Endothelial cell of umbilical vein (primary cell): ENCODE data around the gene RGS12. TPM values are rescaled to one million over a fixed set of nuclear protein-coding genes. Genes with fewer than 3 reads are reported as not detected.

Experiments used
- BruUV-seq: library from RNA; stranded (reverse); fragments of 400-500 nt; replicated peaks from 2 replicates; lab custom pipeline; 2021; lab: Mats Ljungman, UMichigan
- CTCF ChIA-PET: fragments of 300-600, 350-600 bp; sonication (Branson Sonifier 250); formaldehyde crosslinking; loops from one replicate; lab custom pipeline; 2021; ENCODE audit warnings: antibody characterized with exemption, inconsistent platforms; lab: Charles Lee
- POLR2A ChIA-PET: fragments of 300-600, 350-600 bp; sonication (Branson Sonifier 250); formaldehyde crosslinking; loops from one replicate; lab custom pipeline; 2021; ENCODE audit warnings: antibody characterized with exemption, inconsistent platforms; lab: Charles Lee
- DNase-seq: peaks from one replicate; pipeline ENCODE4 v3.0.0-alpha.2; 2011; ENCODE audit warnings: low read depth, low spot score
- FAIRE-seq: peaks from 2 replicates; lab custom pipeline; 2011; peaks lifted over from hg19 to GRCh38; lab: Jason Lieb, UNC
- H2AFZ ChIP-seq: 2 replicates; pipeline ENCODE4 v1.6.0; 2012; ENCODE audit warnings: low read depth, low read length, control low read depth, inconsistent platforms
- H3K27ac ChIP-seq: 2 replicates; pipeline ENCODE4 v1.5.1; 2011; ENCODE audit warnings: low read depth, mild to moderate bottlenecking, control low read depth, low read length, moderate library complexity; ENCODE audit not compliant: insufficient read depth
- H3K27me3 ChIP-seq, 2 experiments: 2 replicates each; pipeline versions ENCODE4 v1.6.0 to v1.6.1; 2011; ENCODE audit warnings: low read length in 2 of 2, mixed read lengths in 1 of 2; ENCODE audit not compliant: control insufficient read depth in 2 of 2, insufficient read depth in 2 of 2
- H3K36me3 ChIP-seq, 2 experiments: 2 replicates in 1 of 2; 3 replicates in 1 of 2; pipeline ENCODE4 v1.5.1; 2011; ENCODE audit warnings: low read length in 2 of 2, mild to moderate bottlenecking in 1 of 2, moderate library complexity in 1 of 2; ENCODE audit not compliant: control insufficient read depth in 2 of 2, insufficient read depth in 2 of 2; ENCODE audit errors: extremely low read depth in 1 of 2
- H3K4me1 ChIP-seq: 3 replicates; pipeline ENCODE4 v1.5.1; 2011; ENCODE audit warnings: mild to moderate bottlenecking, low read length; ENCODE audit not compliant: control insufficient read depth, insufficient read depth; ENCODE audit errors: extremely low read depth
- H3K4me2 ChIP-seq: 2 replicates; pipeline ENCODE4 v1.6.1; 2011; ENCODE audit warnings: low read length, control low read depth, mixed read lengths; ENCODE audit not compliant: insufficient read depth
- H3K4me3 ChIP-seq, 3 experiments: fragments of 200-600 bp in 1 of 3; sonication (generic), shearing (Covaris generic) in 1 of 3; replicated peaks in 1 of 3; 2 replicates each; pipeline ENCODE4 v1.5.1; 2011 to 2016; ENCODE audit warnings: control low read depth in 3 of 3, low read length in 3 of 3, mild to moderate bottlenecking in 2 of 3, inconsistent platforms in 1 of 3, low read depth in 1 of 3, moderate library complexity in 1 of 3; ENCODE audit not compliant: insufficient read depth in 1 of 3
- H3K79me2 ChIP-seq: 2 replicates; pipeline ENCODE4 v1.6.0; 2012; ENCODE audit warnings: low read length, inconsistent platforms; ENCODE audit not compliant: control insufficient read depth, insufficient read depth
- H3K9ac ChIP-seq: replicated peaks from 2 replicates; pipeline ENCODE3; 2011; ENCODE audit warnings: low read length, control low read depth; ENCODE audit not compliant: insufficient read depth; ENCODE audit errors: extremely low read depth
- H3K9me1 ChIP-seq: replicated peaks from 3 replicates; pipeline ENCODE4 v1.6.0; 2011; ENCODE audit warnings: mild to moderate bottlenecking, low read length; ENCODE audit not compliant: control insufficient read depth, insufficient read depth; ENCODE audit errors: extremely low read depth
- H3K9me3 ChIP-seq: replicated peaks from 2 replicates; pipeline ENCODE4 v1.5.1; 2012; ENCODE audit warnings: low read length, inconsistent platforms; ENCODE audit not compliant: control insufficient read depth, insufficient read depth
- H4K20me1 ChIP-seq: replicated peaks from 2 replicates; pipeline ENCODE3; 2011; ENCODE audit warnings: mild to moderate bottlenecking, low read length; ENCODE audit not compliant: control insufficient read depth, insufficient read depth; ENCODE audit errors: extremely low read depth
- CTCF ChIP-seq, 2 donors: IDR thresholded peaks; 1 replicate in 1 of 2; 2 replicates in 1 of 2; pipeline ENCODE4 v1.5.1; 2011; ENCODE audit warnings: low read length in 2 of 2, mild to moderate bottlenecking in 2 of 2, moderate library complexity in 2 of 2, control low read depth in 1 of 2, inconsistent platforms in 1 of 2, low read depth in 1 of 2; ENCODE audit not compliant: insufficient read depth in 1 of 2; ENCODE audit errors: extremely low read depth in 1 of 2
- EZH2 ChIP-seq: IDR thresholded peaks from 2 replicates; pipeline ENCODE4 v1.6.1; 2012; ENCODE audit warnings: borderline replicate concordance, low read depth, mild to moderate bottlenecking, moderate library complexity, low read length, inconsistent platforms; ENCODE audit not compliant: severe bottlenecking
- FOS ChIP-seq: IDR thresholded peaks from 2 replicates; pipeline ENCODE4 v1.6.1; 2011; ENCODE audit warnings: mild to moderate bottlenecking, low read length, moderate library complexity, borderline replicate concordance; ENCODE audit not compliant: insufficient read depth
- GATA2 ChIP-seq: IDR thresholded peaks from 2 replicates; pipeline ENCODE4 v1.7.0; 2011; ENCODE audit warnings: low read depth, mild to moderate bottlenecking, moderate library complexity, mixed read lengths, low read length; ENCODE audit not compliant: insufficient read length, insufficient read depth
- JUN ChIP-seq: IDR thresholded peaks from 2 replicates; pipeline ENCODE4 v1.6.1; 2011; ENCODE audit warnings: borderline replicate concordance, low read depth; ENCODE audit not compliant: insufficient read length, insufficient read depth
- MAX ChIP-seq: IDR thresholded peaks from 2 replicates; pipeline ENCODE4 v1.6.1; 2011; ENCODE audit not compliant: insufficient read depth, insufficient read length
- MYC ChIP-seq: IDR thresholded peaks from one replicate; pipeline ENCODE4 v1.6.1; 2011; ENCODE audit warnings: mild to moderate bottlenecking, low read depth, low read length
- POLR2A ChIP-seq: IDR thresholded peaks from 2 replicates; pipeline ENCODE4 v1.6.1; 2012; ENCODE audit warnings: low read depth, mild to moderate bottlenecking, control low read depth, low read length
- POLR2AphosphoS5 ChIP-seq: IDR thresholded peaks from 2 replicates; pipeline ENCODE4 v1.6.1; 2012; ENCODE audit warnings: low read depth, mild to moderate bottlenecking, control low read depth, low read length, moderate library complexity; ENCODE audit not compliant: insufficient read depth
- dilution Hi-C: fragments of 300-500 bp; cut with MboI; formaldehyde crosslinking; loops from one replicate; pipeline ENCODE4 v1.15.0; 2019; ENCODE audit warnings: low sequenced_read_pairs; ENCODE audit not compliant: extremely low pct_ligation_motif_present
- intact Hi-C: fragments of 100-400 bp; cut with micrococcal nuclease; formaldehyde crosslinking; loops from one replicate; pipeline ENCODE4 v1.10.0; 2022
- polyA plus RNA-seq, 4 experiments: library from polyadenylated mRNA; depleted of rRNA in 3 of 4; stranded (reverse) in 3 of 4; unstranded in 1 of 4; fragments of >200 nt; gene quantifications; 2 replicates each; pipeline versions ENCODE4 v1.2.1 to v1.2.3, GENCODE V29; 2011 to 2012; ENCODE audit warnings: missing spikeins in 1 of 4
- total RNA-seq: library from RNA; stranded (reverse); gene quantifications from 2 replicates; pipeline ENCODE4 v1.2.3, GENCODE V29; 2021

RGS12 gene
- total and polyA plus RNA-seq, 2 donors (not counting 3 experiments of a cell fraction or from before 2014, with no cell fraction given), result 65.2 to 75.4 TPM

- no peak for FAIRE-seq
- Histone ChIP-seq H3K4me1 (peaks cover 58% of the 10 kb centered on the region), H3K79me2 (peaks cover 72% of the 10 kb centered on the region), H4K20me1 (no peaks in the 10 kb centered on the region), H2AFZ (no peak overlapping the region), H3K27me3 (no peaks in the 10 kb centered on the region), H3K9ac (no peak overlapping the region), H3K4me3 (no peak overlapping the region), H3K36me3 (no peaks in the 10 kb centered on the region), H3K4me2 (peak overlapping the region; percentile 4), H3K9me1 (no peaks in the 10 kb centered on the region), H3K27ac (peak overlapping the region; percentile 83), H3K9me3 (no peaks in the 10 kb centered on the region)
- TF ChIP-seq POLR2A (no peak), MAX (no peak), FOS (no peak), POLR2AphosphoS5 (no peak), EZH2 (no peak), MYC (no peak), GATA2 (no peak), CTCF (IDR thresholded peaks at IDR 0.05; ENCODE audit: extremely low read depth in 1 of 2, insufficient read depth in 1 of 2, low read depth in 1 of 2, low read length in 2 of 2) (no peak), JUN (no peak)
- DNase-seq, result no peak
- POLR2A ChIA-PET, result interaction anchor here (0.9 kb wide), 2 partner anchors 13 to 24 kb away, joined by 3 read pairs; no protein-coding TSS in a partner anchor
- intact Hi-C loops (no loop called here), dilution Hi-C loops (no loop called here)
- no TSS peak for BruUV-seq
- CTCF ChIA-PET, result interaction anchor here (0.7 to 1.7 kb wide), 6 partner anchors 8 to 40 kb away, joined by 3 to 9 read pairs (median 4); partner anchors contain the start of gene RGS12
Measured at GRCh38 chr4:3306450-3306849, 13.6 kb downstream of the RGS12 start.
